ENCODE measurements around the gene WBP4.
"Not testable (repeated sequence)": the region's sequence is repeated elsewhere in the genome, so short reads cannot be mapped to it uniquely, and the experiment has no call there.

The WBP4 gene, protein sequence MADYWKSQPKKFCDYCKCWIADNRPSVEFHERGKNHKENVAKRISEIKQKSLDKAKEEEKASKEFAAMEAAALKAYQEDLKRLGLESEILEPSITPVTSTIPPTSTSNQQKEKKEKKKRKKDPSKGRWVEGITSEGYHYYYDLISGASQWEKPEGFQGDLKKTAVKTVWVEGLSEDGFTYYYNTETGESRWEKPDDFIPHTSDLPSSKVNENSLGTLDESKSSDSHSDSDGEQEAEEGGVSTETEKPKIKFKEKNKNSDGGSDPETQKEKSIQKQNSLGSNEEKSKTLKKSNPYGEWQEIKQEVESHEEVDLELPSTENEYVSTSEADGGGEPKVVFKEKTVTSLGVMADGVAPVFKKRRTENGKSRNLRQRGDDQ

GRCh38 chr13:41061075-41061913 is at the start of gene WBP4:
TSS of gene WBP4 (plus strand) at chr13:41061509. CDS start at chr13:41061674, 165 bp downstream.
- peak; percentile 95 for DNase-seq (ENCODE audit: low spot score)

GRCh38 chr13:41012536-41012935 is 48.8 kb upstream of the WBP4 start:
- DNase-seq (ENCODE audit: low spot score) = no peak

- DNase-seq (ENCODE audit: low spot score) = no peak
Measured at GRCh38 chr13:41013835-41014234, 47.5 kb upstream of the WBP4 start.

DNA sequence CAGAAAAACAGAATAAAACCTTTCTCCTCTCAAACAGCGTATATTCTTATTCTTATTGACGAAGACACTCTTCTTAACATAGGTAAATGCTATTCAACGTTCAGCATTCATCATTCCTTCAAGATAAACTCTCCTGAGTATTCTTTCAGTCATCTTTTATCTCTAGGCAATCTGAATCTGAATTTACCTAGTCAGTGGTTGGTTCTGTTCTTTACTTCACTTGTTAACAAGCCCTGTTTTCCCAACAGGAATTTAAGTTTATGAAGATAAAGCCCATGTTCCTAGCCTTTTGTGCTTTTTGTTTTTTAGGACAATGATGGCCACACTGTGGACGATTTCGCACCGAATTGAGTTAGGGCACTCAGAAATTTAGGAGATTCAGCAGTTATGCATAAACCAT is 45.4 kb upstream of the WBP4 start:
- DNase-seq (ENCODE audit: low spot score) = no peak

DNA sequence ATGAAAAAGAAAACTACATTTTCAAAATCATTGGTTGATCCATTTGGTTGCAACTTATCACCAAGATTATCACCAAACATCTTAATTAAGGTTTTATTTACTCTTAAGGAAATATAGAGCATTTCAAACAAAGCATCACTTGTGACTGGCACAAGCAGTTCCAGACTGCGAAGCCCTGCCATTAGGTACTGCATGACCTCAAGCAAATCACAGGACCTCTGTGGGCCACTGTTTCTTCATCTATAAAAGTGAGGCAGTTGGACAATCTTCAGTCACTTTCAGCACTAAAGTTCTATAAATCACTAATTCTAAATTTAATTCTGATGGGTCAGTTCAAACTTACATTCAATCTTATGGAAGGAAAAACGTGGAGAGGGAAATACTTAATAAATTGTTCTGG is 44.1 kb upstream of the WBP4 start:
- DNase-seq (ENCODE audit: low spot score) = peak; percentile 84

GRCh38 chr13:41017817-41018601 is 43.3 kb upstream of the WBP4 start:
- peak; percentile 50 for DNase-seq (ENCODE audit: low spot score)

GRCh38 chr13:41018602-41018948 is 42.7 kb upstream of the WBP4 start:
- no peak for DNase-seq (ENCODE audit: low spot score)

- peak; percentile 82 for DNase-seq (ENCODE audit: low spot score)
Measured at GRCh38 chr13:41019011-41019487, 42.3 kb upstream of the WBP4 start, which contains the start of gene ELF1. TSS of gene ELF1 (minus strand) at chr13:41019316. CDS start at chr13:40982054, 37,262 bp downstream.

- no peak for DNase-seq (ENCODE audit: low spot score)
Measured at GRCh38 chr13:41019578-41020347, 41.5 kb upstream of the WBP4 start.

DNA sequence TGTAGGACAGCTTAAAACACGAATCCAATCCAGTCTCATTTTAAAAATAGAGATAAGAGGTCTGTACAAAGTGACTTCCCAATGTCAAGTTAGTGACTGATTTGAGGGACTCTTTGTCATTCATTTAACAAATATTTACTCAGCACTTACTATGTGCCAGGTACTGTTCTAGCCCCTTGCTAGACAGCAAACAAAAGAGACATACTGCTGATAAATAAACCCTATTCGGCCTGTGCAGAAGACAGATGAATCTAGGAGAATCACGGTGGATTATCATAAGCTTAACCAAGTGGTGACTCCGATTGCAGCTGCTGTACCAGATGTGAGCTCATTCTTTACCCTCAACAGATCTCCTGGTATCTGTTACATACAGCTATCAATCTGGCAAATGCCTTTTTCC is 35.8 kb upstream of the WBP4 start:
- no peak for DNase-seq (ENCODE audit: low spot score)

DNA sequence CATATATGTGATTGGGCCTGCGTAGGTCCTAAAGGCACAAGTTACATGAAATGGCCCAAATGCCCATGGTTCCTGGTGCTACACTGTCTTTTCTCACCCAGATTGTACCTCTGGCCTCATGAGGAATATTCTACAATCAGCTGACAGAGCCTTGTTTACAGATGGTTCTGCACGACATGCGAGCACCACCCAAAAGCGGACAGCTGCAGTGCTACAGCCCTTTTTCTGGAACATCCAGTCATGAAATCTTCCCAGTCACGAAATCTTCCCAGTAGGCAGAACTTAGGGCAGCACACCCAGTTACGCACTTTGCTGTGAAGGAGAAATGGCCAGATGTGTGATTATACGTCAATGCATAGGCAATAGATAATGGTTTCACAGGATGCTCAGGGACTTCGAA is 34.5 kb upstream of the WBP4 start:
- no peak for DNase-seq (ENCODE audit: low spot score)

DNA sequence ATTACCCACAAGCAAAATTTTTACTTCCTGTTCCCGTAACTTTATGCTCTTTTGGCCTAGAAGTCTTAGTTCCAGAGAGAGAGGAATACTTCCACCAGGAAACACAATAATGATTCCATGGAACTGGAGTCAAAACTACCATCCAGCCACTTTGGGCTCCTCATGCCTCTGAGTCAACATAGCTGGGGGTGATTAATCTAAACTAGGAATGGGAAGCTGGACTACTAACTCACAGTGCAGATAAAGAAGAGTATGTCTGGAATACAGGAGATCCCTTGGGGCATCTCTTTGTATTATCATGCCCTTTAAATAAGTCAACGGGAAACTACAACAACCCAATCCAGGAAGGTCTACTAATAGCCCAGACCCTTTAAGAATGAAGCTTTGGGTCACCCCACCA is 33.3 kb upstream of the WBP4 start:
- DNase-seq (ENCODE audit: low spot score) = no peak

DNA sequence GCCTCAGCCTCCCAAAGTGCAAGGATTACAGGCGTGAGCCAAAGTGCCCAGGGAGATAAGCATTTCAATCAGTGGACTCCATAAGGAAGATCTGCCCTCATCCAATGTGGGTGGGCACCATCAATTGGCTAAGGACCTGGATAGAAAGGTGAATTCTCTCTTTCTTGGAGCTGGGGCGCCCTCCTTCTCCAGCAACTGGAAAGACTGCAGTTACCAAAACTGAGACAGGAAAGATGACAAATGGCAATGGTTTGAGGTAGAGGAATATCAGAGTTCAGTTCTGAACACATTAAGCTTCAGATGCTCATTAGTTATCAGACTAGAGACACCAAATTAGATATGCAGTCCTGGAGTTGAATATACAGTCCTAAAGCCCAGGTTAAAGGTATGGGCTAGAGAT is 31.7 kb upstream of the WBP4 start:
- no peak for DNase-seq (ENCODE audit: low spot score)

GRCh38 chr13:41032691-41033376 is 28.5 kb upstream of the WBP4 start:
- no peak for DNase-seq (ENCODE audit: low spot score)

- no peak for DNase-seq (ENCODE audit: low spot score)
Measured at GRCh38 chr13:41034382-41034781, 26.9 kb upstream of the WBP4 start.

GRCh38 chr13:41034881-41035280 is 26.4 kb upstream of the WBP4 start:
- no peak for DNase-seq (ENCODE audit: low spot score)

GRCh38 chr13:41036557-41036956 is 24.8 kb upstream of the WBP4 start:
- not testable (repeated sequence) for DNase-seq (ENCODE audit: low spot score)

GRCh38 chr13:41039746-41040145 is 21.6 kb upstream of the WBP4 start:
- DNase-seq (ENCODE audit: low spot score) = no peak

- DNase-seq (ENCODE audit: low spot score) = no peak
Measured at GRCh38 chr13:41040584-41041334, 20.6 kb upstream of the WBP4 start.

- DNase-seq (ENCODE audit: low spot score) = not testable (repeated sequence)
Measured at GRCh38 chr13:41042419-41042818, 18.9 kb upstream of the WBP4 start.
